ENCODE measurements around the gene NFKBIL1. TPM values are rescaled to one million over a fixed set of nuclear protein-coding genes. Genes with fewer than 3 reads are reported as not detected.

The NFKBIL1 gene
- total and polyA plus RNA-seq, 2 experiments from 2014 or later = 9.6 to 12.3 TPM

- Histone ChIP-seq H3K36me3 (ENCODE audit: insufficient read depth) (no peaks in the 10 kb centered on the region), H3K4me3 (no peak overlapping the region), H3K79me2 (replicated peaks; ENCODE audit: insufficient read depth) (no peaks in the 10 kb centered on the region), H3K27me3 (ENCODE audit: insufficient read depth) (no peaks in the 10 kb centered on the region), H3K27ac (ENCODE audit: low read depth) (no peak overlapping the region), H4K20me1 (replicated peaks; ENCODE audit: insufficient read depth) (no peaks in the 10 kb centered on the region), H2AFZ (no peak overlapping the region), H3F3A (replicated peaks; ENCODE audit: low read depth) (no peaks in the 10 kb centered on the region), H3K4me2 (no peak overlapping the region), H3K9me2 (ENCODE audit: insufficient read depth) (no peaks in the 10 kb centered on the region), H3K4me1 (ENCODE audit: insufficient read depth) (peaks cover 3% of the 10 kb centered on the region; the same call in 1 of the 2 replicates)
- Mint-ChIP-seq H3K27ac (no peak overlapping the region), H3K27me3 (ENCODE audit: insufficient read depth, low read depth, poor library complexity) (peaks cover 3% of the 10 kb centered on the region), H3K9me3 (no peaks in the 10 kb centered on the region; the same call in 2 of the 3 replicates), H3K4me3 (no peak overlapping the region), H3K4me1 (peaks cover 18% of the 10 kb centered on the region), H3K36me3 (ENCODE audit: low read depth) (peaks cover 27% of the 10 kb centered on the region)
- no peak for ATAC-seq
- TF ChIP-seq POLR2AphosphoS5 (IDR thresholded peaks at IDR 0.05; ENCODE audit: low read depth) (no peak), STAT1 (IDR thresholded peaks at IDR 0.05; ENCODE audit: unreplicated experiment) (no peak), ZNF462 (CRISPR knock-in tag; IDR thresholded peaks at IDR 0.05) (no peak), CTCF (conservative IDR thresholded peaks at IDR 0.05; ENCODE audit: low read depth in 2 of 2) (no peak), ZNF114 (CRISPR knock-in tag; IDR thresholded peaks at IDR 0.05) (no peak)
- no peak for DNase-seq (ENCODE audit: low spot score)
These were observed 10.3 kb downstream of the NFKBIL1 start for GRCh38 chr6:31557443-31558317.
